Stimulated activated naive B cell treated with anti-CD40 and anti-IgM and Interleukin-4, amounts not matched to agents 10 μg/mL and 1 μg/mL and 100 μg/mL, for 72 hours (primary cell): ENCODE data around the gene IGFBP5.

Experiments
- ATAC-seq, 2 donors: fragments of 150-1000 bp; cut with Tn5 transposase; replicated peaks; 2 replicates each; pipeline ENCODE4 v1.10.0; 2021; ENCODE audit warnings: moderate library complexity in 1 of 2
- DNase-seq: peaks from one replicate; pipeline ENCODE4 v3.0.0; 2021
- H3K27ac Mint-ChIP-seq: one replicate; pipeline ENCODE4 v1.8.0; 2022; ENCODE audit warnings: mild to moderate bottlenecking, mixed read lengths
- H3K27me3 Mint-ChIP-seq, 2 donors: one replicate each; pipeline ENCODE4 v1.8.0; 2022; ENCODE audit warnings: mixed read lengths in 2 of 2
- H3K36me3 Mint-ChIP-seq, 2 donors: one replicate each; pipeline ENCODE4 v1.8.0; 2022; ENCODE audit warnings: mixed read lengths in 2 of 2, mild to moderate bottlenecking in 1 of 2
- H3K4me1 Mint-ChIP-seq, 2 donors: one replicate each; pipeline ENCODE4 v1.8.0; 2022; ENCODE audit warnings: mixed read lengths in 2 of 2, mild to moderate bottlenecking in 1 of 2
- H3K4me3 Mint-ChIP-seq, 2 donors: one replicate each; pipeline ENCODE4 v1.8.0; 2022; ENCODE audit warnings: mild to moderate bottlenecking in 2 of 2, mixed read lengths in 2 of 2, moderate library complexity in 1 of 2
- H3K9me3 Mint-ChIP-seq, 2 donors: one replicate each; pipeline ENCODE4 v1.8.0; 2022; ENCODE audit warnings: mixed read lengths in 2 of 2, mild to moderate bottlenecking in 1 of 2

Gene IGFBP5

GRCh38 chr2:216724190-216724589 lies 28.8 kb upstream of the IGFBP5 start:
- Mint-ChIP-seq H3K27ac (no peak overlapping the region), H3K36me3 (no peaks in the 10 kb centered on the region), H3K9me3 (no peaks in the 10 kb centered on the region), H3K27me3 (peaks cover 26 to 34% of the 10 kb centered on the region in 2 donors), H3K4me3 (no peak overlapping the region), H3K4me1 (no peaks in the 10 kb centered on the region)
- no peak for DNase-seq
- ATAC-seq: no peak

DNA sequence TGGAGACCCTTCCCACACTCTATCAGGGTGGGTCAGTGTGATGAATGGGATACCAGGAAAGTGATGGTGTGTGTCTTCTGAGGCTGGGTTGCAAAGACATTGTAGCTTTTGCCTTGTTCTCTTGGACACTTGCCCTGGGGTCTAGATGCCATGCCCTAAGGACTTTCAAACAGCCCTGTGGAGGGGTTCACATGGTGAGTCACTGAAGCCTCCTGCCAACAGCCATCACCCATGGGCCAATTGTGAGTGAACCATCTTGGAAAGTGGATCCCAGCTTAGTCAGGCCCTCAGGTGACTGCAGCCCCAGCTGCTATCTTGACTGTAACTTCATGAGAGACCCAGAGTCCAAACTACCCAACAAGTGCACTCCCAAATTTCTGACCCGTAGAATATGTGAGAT lies 25.8 kb upstream of the IGFBP5 start:
- H3K4me3 Mint-ChIP-seq: no peak overlapping the region
- H3K9me3 Mint-ChIP-seq: no peaks in the 10 kb centered on the region
- no peaks in the 10 kb centered on the region for H3K4me1 Mint-ChIP-seq
- no peak overlapping the region for H3K27ac Mint-ChIP-seq
- DNase-seq (no peak), ATAC-seq (no peak)
- no peaks in the 10 kb centered on the region for H3K36me3 Mint-ChIP-seq
- H3K27me3 Mint-ChIP-seq: peaks cover 42 to 47% of the 10 kb centered on the region in 2 donors

- H3K9me3 Mint-ChIP-seq: no peaks in the 10 kb centered on the region
- H3K36me3 Mint-ChIP-seq: no peaks in the 10 kb centered on the region
Measured at GRCh38 chr2:216720722-216721121, 25.4 kb upstream of the IGFBP5 start.

DNA sequence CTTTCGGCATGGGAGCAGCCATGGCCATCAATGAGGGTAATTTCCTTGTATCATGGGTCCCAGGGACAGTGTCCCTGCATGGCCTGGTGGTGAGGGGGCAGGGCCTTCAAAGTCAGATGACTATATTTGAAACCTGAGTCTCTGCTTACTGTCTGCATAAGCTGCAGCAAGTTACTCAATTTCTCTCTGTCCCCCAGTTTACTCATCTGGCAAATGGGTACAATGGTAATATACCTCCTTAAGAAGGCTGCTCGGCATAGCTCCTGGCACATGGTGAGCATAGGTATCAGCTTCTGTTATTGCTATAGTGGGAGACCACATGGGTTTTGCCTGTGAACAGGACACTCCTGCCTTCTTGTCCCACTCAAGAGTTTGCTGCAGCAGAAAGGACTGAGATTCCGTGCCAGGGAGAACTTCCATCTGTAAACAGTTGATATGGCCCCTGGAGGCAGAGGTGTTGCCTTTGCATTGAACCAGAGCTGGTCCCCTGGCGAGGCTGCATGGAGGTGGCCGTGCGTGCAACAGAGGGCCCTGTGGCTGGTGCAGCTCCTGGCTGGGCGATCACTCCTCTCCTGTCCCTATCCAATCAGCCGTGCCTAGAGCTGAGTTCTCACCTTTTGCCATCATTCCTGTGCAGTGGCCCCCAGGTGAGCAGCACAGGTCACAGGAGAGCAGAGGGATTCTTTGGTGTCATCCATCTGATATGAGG lies 22.7 kb upstream of the IGFBP5 start:
- Mint-ChIP-seq H3K27ac (no peak overlapping the region), H3K9me3 (no peaks in the 10 kb centered on the region), H3K4me3 (no peak overlapping the region), H3K36me3 (no peaks in the 10 kb centered on the region), H3K4me1 (no peaks in the 10 kb centered on the region), H3K27me3 (peaks cover 30 to 37% of the 10 kb centered on the region in 2 donors)
- DNase-seq (no peak), ATAC-seq (no peak)

More at GRCh38 chr2:216720722-216721121, 25.4 kb upstream of the IGFBP5 start:
- no peak for ATAC-seq
- H3K4me3 Mint-ChIP-seq: no peak overlapping the region
- DNase-seq: no peak
- no peaks in the 10 kb centered on the region for H3K4me1 Mint-ChIP-seq
- H3K27me3 Mint-ChIP-seq: peaks cover 42 to 47% of the 10 kb centered on the region in 2 donors
- no peak overlapping the region for H3K27ac Mint-ChIP-seq

- no peaks in the 10 kb centered on the region for H3K9me3 Mint-ChIP-seq
- H3K27ac Mint-ChIP-seq: no peak overlapping the region
- H3K4me1 Mint-ChIP-seq: no peaks in the 10 kb centered on the region
- peaks cover 30 to 37% of the 10 kb centered on the region in 2 donors for H3K27me3 Mint-ChIP-seq
- H3K36me3 Mint-ChIP-seq: no peaks in the 10 kb centered on the region
- ATAC-seq: no peak
- DNase-seq: no peak
- no peak overlapping the region for H3K4me3 Mint-ChIP-seq
Measured at GRCh38 chr2:216717491-216717901, 22.1 kb upstream of the IGFBP5 start.

DNA sequence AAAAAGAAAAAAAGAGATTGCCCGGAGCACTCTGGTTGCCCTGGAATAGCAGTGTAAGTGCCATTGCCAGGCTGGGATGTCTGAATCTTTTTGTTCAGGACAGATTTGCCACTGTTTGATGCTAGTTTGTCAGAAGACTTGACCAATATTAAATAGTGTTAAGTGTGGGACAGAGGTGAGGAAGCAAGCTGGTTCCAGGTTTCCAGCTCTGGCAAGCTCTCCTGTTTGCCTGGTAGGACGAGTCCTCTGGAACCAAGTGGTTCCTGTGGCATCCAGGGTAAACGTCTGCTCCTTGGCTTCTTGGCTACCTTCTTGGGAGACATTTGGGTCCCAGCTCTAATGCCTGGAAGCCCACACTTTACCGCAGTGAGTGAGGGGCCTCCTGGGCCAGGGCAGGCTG lies 20.8 kb upstream of the IGFBP5 start:
- Mint-ChIP-seq H3K4me1 (no peaks in the 10 kb centered on the region), H3K27me3 (peaks cover 34 to 38% of the 10 kb centered on the region in 2 donors), H3K36me3 (no peaks in the 10 kb centered on the region), H3K4me3 (no peak overlapping the region), H3K9me3 (no peaks in the 10 kb centered on the region), H3K27ac (no peak overlapping the region)
- DNase-seq: no peak
- no peak for ATAC-seq

GRCh38 chr2:216715402-216715974 lies 20.1 kb upstream of the IGFBP5 start:
- no peak for ATAC-seq
- H3K4me3 Mint-ChIP-seq: no peak overlapping the region
- H3K4me1 Mint-ChIP-seq: no peaks in the 10 kb centered on the region
- H3K36me3 Mint-ChIP-seq: no peaks in the 10 kb centered on the region
- no peak overlapping the region for H3K27ac Mint-ChIP-seq
- H3K9me3 Mint-ChIP-seq: no peaks in the 10 kb centered on the region
- DNase-seq: no peak
- H3K27me3 Mint-ChIP-seq: peaks cover 32 to 40% of the 10 kb centered on the region in 2 donors

DNA sequence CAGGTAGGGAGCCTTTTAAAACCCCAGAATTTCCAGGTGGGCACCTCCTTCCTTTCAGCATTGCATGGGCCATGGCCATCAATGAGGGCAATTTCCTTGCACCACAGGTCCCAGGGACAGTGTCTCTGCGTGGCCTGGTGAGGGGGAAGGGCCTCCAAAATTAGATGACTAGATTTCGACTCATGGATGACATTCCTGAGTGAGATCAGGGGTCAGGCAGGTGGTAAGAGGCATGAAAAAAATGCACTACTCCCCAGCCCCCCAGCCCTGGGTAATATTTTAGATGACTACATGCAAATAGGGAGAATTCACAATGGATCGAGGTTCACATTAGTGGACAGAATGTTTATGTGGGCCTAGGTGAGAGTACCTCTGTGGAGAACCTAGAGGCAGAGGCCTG lies 19.0 kb upstream of the IGFBP5 start:
- ATAC-seq (no peak), DNase-seq (no peak)
- peaks cover 0 to under 1% of the 10 kb centered on the region in 2 donors for H3K9me3 Mint-ChIP-seq
- H3K27ac Mint-ChIP-seq: no peak overlapping the region
- peaks cover 27 to 40% of the 10 kb centered on the region in 2 donors for H3K27me3 Mint-ChIP-seq
- no peaks in the 10 kb centered on the region for H3K36me3 Mint-ChIP-seq
- H3K4me1 Mint-ChIP-seq: no peaks in the 10 kb centered on the region
- H3K4me3 Mint-ChIP-seq: no peak overlapping the region

DNA sequence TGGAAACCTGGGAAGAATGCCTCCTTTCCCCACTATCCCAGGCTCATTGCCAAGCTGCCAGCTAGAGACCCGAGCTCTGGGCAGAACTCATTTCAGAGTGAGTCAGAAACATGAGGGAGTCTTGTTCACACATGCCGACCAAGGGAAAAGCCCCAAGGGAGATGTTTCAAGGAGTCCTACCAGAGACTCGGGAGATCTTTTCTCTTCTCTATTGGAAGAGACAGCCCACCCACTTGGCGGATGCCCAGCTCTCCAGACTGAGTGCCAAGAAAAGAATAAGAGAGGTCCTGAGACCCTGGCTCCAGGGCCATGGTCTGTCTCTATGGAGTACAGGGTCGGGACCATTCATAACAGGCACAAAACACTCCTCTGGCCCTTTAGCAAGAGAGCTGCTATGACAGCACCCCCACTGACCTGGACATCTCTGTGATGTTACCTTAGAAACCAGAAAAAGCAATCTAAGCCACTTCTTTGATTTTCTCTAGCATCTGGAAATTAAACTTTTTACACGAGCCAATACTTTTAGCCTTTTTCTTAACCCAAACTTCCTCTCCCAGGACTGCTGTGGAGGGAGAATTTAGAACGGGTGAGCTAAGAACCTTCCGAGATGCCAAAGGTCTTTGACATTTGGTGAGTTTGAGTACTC lies 18.5 kb upstream of the IGFBP5 start:
- no peak overlapping the region for H3K27ac Mint-ChIP-seq
- no peak for DNase-seq
- no peaks in the 10 kb centered on the region for H3K4me1 Mint-ChIP-seq
- H3K27me3 Mint-ChIP-seq: peaks cover 27 to 40% of the 10 kb centered on the region in 2 donors
- no peaks in the 10 kb centered on the region for H3K36me3 Mint-ChIP-seq
- H3K9me3 Mint-ChIP-seq: peaks cover 0 to 5% of the 10 kb centered on the region in 2 donors
- ATAC-seq: no peak
- H3K4me3 Mint-ChIP-seq: no peak overlapping the region

DNA sequence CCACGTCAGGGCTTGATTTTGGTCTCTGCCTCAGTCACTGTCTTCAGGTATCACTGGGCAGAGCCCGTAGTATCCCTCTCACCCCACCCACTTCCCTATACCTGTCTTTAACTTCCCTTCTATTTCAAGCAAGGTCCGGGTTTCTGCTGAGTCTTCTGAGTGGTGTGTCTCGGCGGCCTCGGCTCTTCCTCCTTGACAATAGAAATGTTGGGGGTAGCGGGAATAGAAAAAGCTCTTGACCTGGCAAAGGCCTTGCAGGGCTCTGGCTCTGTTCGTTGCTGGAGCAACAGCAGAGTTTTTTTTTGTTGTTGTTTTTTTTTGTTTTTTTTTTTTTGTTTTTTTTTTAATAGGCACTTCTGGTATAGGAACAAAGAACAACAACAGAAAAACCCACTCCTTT lies 16.0 kb upstream of the IGFBP5 start:
- ATAC-seq (no peak), DNase-seq (no peak)
- H3K4me1 Mint-ChIP-seq: no peaks in the 10 kb centered on the region
- no peak overlapping the region for H3K27ac Mint-ChIP-seq
- peaks cover 14 to 24% of the 10 kb centered on the region in 2 donors for H3K27me3 Mint-ChIP-seq
- H3K9me3 Mint-ChIP-seq: peaks cover 0 to 5% of the 10 kb centered on the region in 2 donors
- H3K36me3 Mint-ChIP-seq: no peaks in the 10 kb centered on the region
- no peak overlapping the region for H3K4me3 Mint-ChIP-seq

DNA sequence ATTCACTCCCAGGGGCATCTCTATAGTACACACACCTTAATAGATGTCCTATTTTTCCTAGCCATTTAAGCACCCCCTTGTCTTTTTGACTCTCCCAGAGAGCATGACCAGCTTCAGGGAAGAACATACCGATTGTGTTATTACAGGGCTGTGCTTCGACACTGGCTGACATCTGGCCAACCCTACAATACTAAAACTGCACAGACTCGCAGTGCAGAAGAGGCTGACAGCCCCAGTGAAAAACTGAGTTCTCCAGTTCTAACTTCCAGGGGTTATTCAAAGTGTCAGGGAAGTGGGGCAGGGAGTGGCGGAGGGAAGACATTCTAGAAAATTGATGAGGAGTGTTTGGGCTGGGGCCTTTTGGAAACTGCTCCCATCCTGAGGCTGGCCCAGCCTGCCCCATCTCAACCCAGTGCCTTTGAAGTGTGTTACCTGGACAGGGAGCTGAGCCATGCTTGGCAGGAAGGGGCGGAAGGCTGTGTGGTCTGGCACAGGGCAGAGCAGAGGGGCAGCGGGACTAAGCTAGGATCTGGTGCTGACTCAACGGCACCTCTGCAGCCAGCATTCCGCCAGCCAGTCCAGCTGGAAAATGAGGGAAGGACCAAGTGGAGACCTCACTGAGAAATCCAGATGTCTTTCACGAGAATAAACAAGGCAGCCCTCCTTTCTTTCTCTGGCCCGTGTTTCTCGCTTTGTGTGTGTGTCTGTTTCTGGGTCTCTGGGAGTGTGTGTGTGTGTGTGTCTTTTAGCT lies 15.4 kb upstream of the IGFBP5 start:
- H3K36me3 Mint-ChIP-seq: no peaks in the 10 kb centered on the region
- H3K4me3 Mint-ChIP-seq: no peak overlapping the region
- DNase-seq (no peak), ATAC-seq (no peak)
- H3K4me1 Mint-ChIP-seq: no peaks in the 10 kb centered on the region
- H3K27me3 Mint-ChIP-seq: peaks cover 14 to 24% of the 10 kb centered on the region in 2 donors
- H3K27ac Mint-ChIP-seq: no peak overlapping the region
- peaks cover 0 to 5% of the 10 kb centered on the region in 2 donors for H3K9me3 Mint-ChIP-seq

- ATAC-seq: no peak
- no peak overlapping the region for H3K4me3 Mint-ChIP-seq
- no peak overlapping the region for H3K27ac Mint-ChIP-seq
- no peaks in the 10 kb centered on the region for H3K9me3 Mint-ChIP-seq
- DNase-seq: no peak
- H3K36me3 Mint-ChIP-seq: no peaks in the 10 kb centered on the region
- peaks cover 9 to 13% of the 10 kb centered on the region in 2 donors for H3K27me3 Mint-ChIP-seq
- H3K4me1 Mint-ChIP-seq: no peaks in the 10 kb centered on the region
Measured at GRCh38 chr2:216702756-216703155, 7.4 kb upstream of the IGFBP5 start.

GRCh38 chr2:216701544-216701943 lies 6.2 kb upstream of the IGFBP5 start:
- Mint-ChIP-seq H3K27ac (no peak overlapping the region), H3K27me3 (peaks cover 9 to 13% of the 10 kb centered on the region in 2 donors), H3K4me1 (no peaks in the 10 kb centered on the region)

DNA sequence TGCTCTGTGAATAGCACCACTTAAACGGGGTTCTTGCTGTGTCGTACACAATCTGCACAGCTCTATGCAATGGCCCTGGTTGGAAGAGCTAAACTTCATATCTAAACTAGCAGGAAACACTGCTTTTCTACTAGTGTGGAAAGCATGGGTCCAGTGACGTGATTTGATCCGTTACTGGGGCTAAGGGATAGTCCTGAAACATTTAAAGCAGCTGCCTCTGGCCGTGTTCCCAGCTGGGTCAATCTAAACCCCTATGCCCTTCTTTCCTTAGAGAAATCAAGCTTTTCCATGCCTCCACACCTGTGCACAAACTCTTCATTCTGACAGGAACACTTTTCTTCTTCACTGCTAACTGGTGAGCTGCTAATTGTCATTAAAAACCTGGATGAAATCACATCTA lies 5.4 kb upstream of the IGFBP5 start:
- Mint-ChIP-seq H3K4me3 (no peak overlapping the region), H3K27ac (no peak overlapping the region), H3K36me3 (no peaks in the 10 kb centered on the region), H3K4me1 (peaks cover 0 to 3% of the 10 kb centered on the region in 2 donors), H3K27me3 (peaks cover 13 to 16% of the 10 kb centered on the region in 2 donors), H3K9me3 (no peaks in the 10 kb centered on the region)
- ATAC-seq: no peak
- no peak for DNase-seq

More at GRCh38 chr2:216701544-216701943, 6.2 kb upstream of the IGFBP5 start:
- ATAC-seq: no peak
- DNase-seq: no peak
- Mint-ChIP-seq H3K4me3 (no peak overlapping the region), H3K9me3 (no peaks in the 10 kb centered on the region), H3K36me3 (no peaks in the 10 kb centered on the region)
